Activated CD4-positive, alpha-beta T cell treated with anti-CD3 and anti-CD28 coated beads, Interleukin-2, amount 50 U/mL, for 24 hours (primary cell): ENCODE data around the gene C1QTNF6.

ENCODE experiments used
- DNase-seq, 2 donors: peaks; one replicate each; pipeline ENCODE4 v3.0.0-alpha.2; 2020; ENCODE audit warnings: low read depth in 1 of 2, low spot score in 1 of 2

The C1QTNF6 gene

GRCh38 chr22:37163575-37164504 lies 24.2 kb downstream of the C1QTNF6 start:
- DNase-seq, result peak in 1 of 2 donors; percentile 54

- no peak for DNase-seq
Observed at GRCh38 chr22:37163096-37163489, 25.0 kb downstream of the C1QTNF6 start.

- DNase-seq, result peak; percentile 59 to 84
Observed at GRCh38 chr22:37162221-37163095, 25.6 kb downstream of the C1QTNF6 start.

- no peak for DNase-seq
Observed at GRCh38 chr22:37161443-37161842, 26.6 kb downstream of the C1QTNF6 start.

GRCh38 chr22:37160027-37160426 lies 28.0 kb downstream of the C1QTNF6 start:
- DNase-seq, result no peak

GRCh38 chr22:37158963-37159290 lies 29.1 kb downstream of the C1QTNF6 start:
- DNase-seq, result no peak

GRCh38 chr22:37157516-37158285 lies 30.3 kb downstream of the C1QTNF6 start:
- DNase-seq, result no peak

GRCh38 chr22:37156686-37157435 lies 31.2 kb downstream of the C1QTNF6 start:
- no peak for DNase-seq

- DNase-seq, result no peak
Observed at GRCh38 chr22:37155971-37156370, 32.1 kb downstream of the C1QTNF6 start.

GRCh38 chr22:37154925-37155712 lies 32.9 kb downstream of the C1QTNF6 start:
- DNase-seq, result no peak

GRCh38 chr22:37153901-37154300 lies 34.1 kb downstream of the C1QTNF6 start:
- no peak for DNase-seq

GRCh38 chr22:37151401-37151800 lies 36.6 kb downstream of the C1QTNF6 start:
- DNase-seq, result no peak

- no peak for DNase-seq
Observed at GRCh38 chr22:37150701-37151100, 37.3 kb downstream of the C1QTNF6 start.

GRCh38 chr22:37148742-37149665 lies 39.0 kb downstream of the C1QTNF6 start:
- DNase-seq, result no peak

- no peak for DNase-seq
Observed at GRCh38 chr22:37148031-37148651, 39.9 kb downstream of the C1QTNF6 start.

- DNase-seq, result no peak
Observed at GRCh38 chr22:37147186-37147990, 40.7 kb downstream of the C1QTNF6 start.

- DNase-seq, result no peak
Observed at GRCh38 chr22:37146507-37147180, 41.4 kb downstream of the C1QTNF6 start.
